Neural cell (in vitro differentiated cells): Measurements from ENCODE around the gene BMPR1A.

Experiments used
- CTCF ChIP-seq: fragments of 450-650 bp; IDR thresholded peaks from 2 replicates; pipeline ENCODE4 v1.5.1; 2014; ENCODE audit warnings: antibody characterized with exemption, mild to moderate bottlenecking, moderate library complexity; ENCODE audit not compliant: poor library complexity, severe bottlenecking
- EP300 ChIP-seq: fragments of 450-650 bp; conservative IDR thresholded peaks from 2 replicates; pipeline ENCODE4 v1.6.1; 2014; ENCODE audit warnings: antibody characterized with exemption, mild to moderate bottlenecking, moderate library complexity; ENCODE audit not compliant: poor library complexity, severe bottlenecking
- MXI1 ChIP-seq: fragments of 450-650 bp; conservative IDR thresholded peaks from 2 replicates; pipeline ENCODE4 v1.6.1; 2014; ENCODE audit warnings: antibody characterized with exemption, mild to moderate bottlenecking; ENCODE audit not compliant: poor library complexity, severe bottlenecking
- SMC3 ChIP-seq: fragments of 450-650 bp; conservative IDR thresholded peaks from 2 replicates; pipeline ENCODE4 v1.6.1; 2014; ENCODE audit warnings: antibody characterized with exemption, mild to moderate bottlenecking, moderate library complexity; ENCODE audit not compliant: poor library complexity

GRCh38 chr10:86795353-86795752 is 38.9 kb downstream of the BMPR1A start:
- TF ChIP-seq CTCF (no peak), SMC3 (no peak), MXI1 (no peak), EP300 (no peak)
